ENCODE measurements around the gene NUDT12. TPM values are rescaled to one million over a fixed set of nuclear protein-coding genes. Genes with fewer than 3 reads are reported as not detected.

The NUDT12 gene
- total RNA-seq, 1 experiment from 2014 or later = 15.8 TPM

GRCh38 chr5:103505581-103506305 is 56.8 kb downstream of the NUDT12 start (continued):
- TF ChIP-seq, protein P1, sequence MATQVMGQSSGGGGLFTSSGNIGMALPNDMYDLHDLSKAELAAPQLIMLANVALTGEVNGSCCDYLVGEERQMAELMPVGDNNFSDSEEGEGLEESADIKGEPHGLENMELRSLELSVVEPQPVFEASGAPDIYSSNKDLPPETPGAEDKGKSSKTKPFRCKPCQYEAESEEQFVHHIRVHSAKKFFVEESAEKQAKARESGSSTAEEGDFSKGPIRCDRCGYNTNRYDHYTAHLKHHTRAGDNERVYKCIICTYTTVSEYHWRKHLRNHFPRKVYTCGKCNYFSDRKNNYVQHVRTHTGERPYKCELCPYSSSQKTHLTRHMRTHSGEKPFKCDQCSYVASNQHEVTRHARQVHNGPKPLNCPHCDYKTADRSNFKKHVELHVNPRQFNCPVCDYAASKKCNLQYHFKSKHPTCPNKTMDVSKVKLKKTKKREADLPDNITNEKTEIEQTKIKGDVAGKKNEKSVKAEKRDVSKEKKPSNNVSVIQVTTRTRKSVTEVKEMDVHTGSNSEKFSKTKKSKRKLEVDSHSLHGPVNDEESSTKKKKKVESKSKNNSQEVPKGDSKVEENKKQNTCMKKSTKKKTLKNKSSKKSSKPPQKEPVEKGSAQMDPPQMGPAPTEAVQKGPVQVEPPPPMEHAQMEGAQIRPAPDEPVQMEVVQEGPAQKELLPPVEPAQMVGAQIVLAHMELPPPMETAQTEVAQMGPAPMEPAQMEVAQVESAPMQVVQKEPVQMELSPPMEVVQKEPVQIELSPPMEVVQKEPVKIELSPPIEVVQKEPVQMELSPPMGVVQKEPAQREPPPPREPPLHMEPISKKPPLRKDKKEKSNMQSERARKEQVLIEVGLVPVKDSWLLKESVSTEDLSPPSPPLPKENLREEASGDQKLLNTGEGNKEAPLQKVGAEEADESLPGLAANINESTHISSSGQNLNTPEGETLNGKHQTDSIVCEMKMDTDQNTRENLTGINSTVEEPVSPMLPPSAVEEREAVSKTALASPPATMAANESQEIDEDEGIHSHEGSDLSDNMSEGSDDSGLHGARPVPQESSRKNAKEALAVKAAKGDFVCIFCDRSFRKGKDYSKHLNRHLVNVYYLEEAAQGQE (IDR thresholded peaks at IDR 0.05; ENCODE audit: low read depth) = no peak
- TF ChIP-seq ELF1 (IDR thresholded peaks at IDR 0.05; ENCODE audit: borderline replicate concordance, low read depth) (no peak), SIN3A (IDR thresholded peaks at IDR 0.05; ENCODE audit: low read depth) (no peak), EZH2 (IDR thresholded peaks at IDR 0.05) (no peak), CEBPB (IDR thresholded peaks at IDR 0.05; ENCODE audit: low read depth) (no peak)

DNA sequence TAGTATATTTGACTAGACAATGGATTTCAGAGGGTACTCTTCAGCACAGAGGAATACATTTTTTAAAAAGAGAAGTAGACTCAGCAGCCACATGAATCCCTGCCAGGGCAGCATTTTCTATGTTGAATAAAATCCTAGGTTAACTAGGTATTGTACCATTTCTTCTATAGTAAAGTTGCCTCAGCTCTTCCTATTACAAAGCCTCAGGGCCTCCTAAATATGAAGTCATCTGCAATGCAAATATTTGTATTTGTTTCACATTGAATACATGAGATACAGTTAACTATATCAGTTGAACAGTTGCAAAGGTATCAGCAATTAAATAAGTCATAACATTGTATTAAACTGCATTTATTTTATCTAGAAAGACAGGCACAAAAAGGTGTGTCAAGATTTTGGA is 59.5 kb downstream of the NUDT12 start:
- H3K79me2 ChIP-seq (ENCODE audit: insufficient read depth, low read length) = no peaks in the 10 kb centered on the region
- no peaks in the 10 kb centered on the region for H4K20me1 ChIP-seq (ENCODE audit: insufficient read depth)
- TF ChIP-seq EGR1 (IDR thresholded peaks at IDR 0.05; ENCODE audit: low read depth) = no peak
- no peak for TF ChIP-seq ZFX (IDR thresholded peaks at IDR 0.05)
- TF ChIP-seq SRF (IDR thresholded peaks at IDR 0.05; ENCODE audit: low read depth) = no peak
- TF ChIP-seq ELF1 (IDR thresholded peaks at IDR 0.05; ENCODE audit: borderline replicate concordance, low read depth) = no peak
- no peak for TF ChIP-seq TCF7L2 (IDR thresholded peaks at IDR 0.05; ENCODE audit: borderline replicate concordance, extremely low read depth, insufficient read depth, insufficient read length)
- no peak for TF ChIP-seq ZNF274 (IDR thresholded peaks at IDR 0.05; ENCODE audit: low read depth, low read length)
- TF ChIP-seq FOSL1 (IDR thresholded peaks at IDR 0.05; ENCODE audit: low read depth) = no peak
- RAD21 ChIA-PET (ENCODE audit: low non-redundant PET in 1 of 2, low total read pairs in 2 of 2, uncharacterized antibody in 2 of 2, unreplicated experiment in 2 of 2) = no interaction called here
- no peaks in the 10 kb centered on the region; a peak in 1 of 4 replicates for H3K9me3 ChIP-seq (ENCODE audit: control insufficient read depth in 1 of 2, insufficient read depth in 1 of 2, low read depth in 1 of 2, low read length in 2 of 2)
- H3K9ac ChIP-seq (ENCODE audit: low read length) = no peak overlapping the region
- no TSS peak for BruUV-seq (replicated peaks)
- no peak overlapping the region for H2AFZ ChIP-seq (ENCODE audit: low read depth, low read length, poor library complexity, severe bottlenecking)
- H3K27me3 ChIP-seq (ENCODE audit: insufficient read depth, low read length) = no peaks in the 10 kb centered on the region
- H3K9me2 ChIP-seq (ENCODE audit: insufficient read depth) = no peaks in the 10 kb centered on the region
- DNase-seq (ENCODE audit: low read depth, low spot score) (no peak), ATAC-seq (no peak)
- no peak overlapping the region for H3K4me3 ChIP-seq (replicated peaks in 1 of 2; ENCODE audit: low read depth in 1 of 2, low read length in 2 of 2)
- H3K27ac ChIP-seq (ENCODE audit: low read depth, low read length) = no peak overlapping the region
- no peaks in the 10 kb centered on the region for H3K36me3 ChIP-seq (ENCODE audit: control insufficient read depth in 1 of 2, insufficient read depth in 2 of 2, low read length in 2 of 2)
- H3K4me1 ChIP-seq (ENCODE audit: control insufficient read depth in 1 of 2, insufficient read depth in 2 of 2, low read length in 2 of 2) = no peaks in the 10 kb centered on the region
- CTCF ChIA-PET = no interaction called here
- intact Hi-C loops (cut with micrococcal nuclease) = no loop called here
- H3K4me2 ChIP-seq (ENCODE audit: low read length) = no peak overlapping the region
- POLR2A ChIA-PET = no interaction called here

Data from HCT116 (cell line).